Body of pancreas (tissue), 4 donors: ENCODE results near the gene ALDH8A1. TPM values are rescaled to one million over a fixed set of nuclear protein-coding genes. Genes with fewer than 3 reads are reported as not detected.
"Not testable (repeated sequence)": the region's sequence is repeated elsewhere in the genome, so short reads cannot be mapped to it uniquely, and the experiment has no call there.

Experiments used
- ATAC-seq: fragments of 150-250 bp; one replicate; pipeline ENCODE4 v1.9.1; 2016
- DNase-seq, 4 donors: peaks; one replicate each; pipeline ENCODE4 v3.0.0-alpha.2; 2019
- H3K27ac ChIP-seq, 4 donors: fragments of 200-600 bp; sonication (generic); 1 replicate in 3 of 4; 2 replicates in 1 of 4; pipeline versions ENCODE4 v1.5.1 to v1.6.1; 2016 to 2019; ENCODE audit warnings: mild to moderate bottlenecking in 1 of 4, mixed read lengths in 1 of 4, moderate library complexity in 1 of 4
- H3K27me3 ChIP-seq, 2 donors: fragments of 200-600 bp; sonication (generic); one replicate each; pipeline ENCODE4 v1.6.0; 2016; ENCODE audit warnings: mild to moderate bottlenecking in 1 of 2
- H3K36me3 ChIP-seq, 2 donors: fragments of 200-600 bp; sonication (generic); replicated peaks in 1 of 2; 2 replicates each; pipeline ENCODE4 v1.5.1; 2016; ENCODE audit warnings: low read depth in 2 of 2; ENCODE audit not compliant: insufficient read depth in 1 of 2
- H3K4me1 ChIP-seq: fragments of 200-600 bp; sonication (generic); one replicate; pipeline ENCODE4 v1.6.0; 2016
- H3K4me3 ChIP-seq, 2 donors: fragments of 200-600 bp; sonication (generic); 1 replicate in 1 of 2; 2 replicates in 1 of 2; pipeline ENCODE4 v1.5.1; 2016 to 2019
- H3K9me3 ChIP-seq, 3 donors: fragments of 200-600 bp; sonication (generic); 1 replicate in 2 of 3; 2 replicates in 1 of 3; pipeline ENCODE4 v1.5.1; 2016
- POLR2A ChIP-seq, 3 donors: fragments of 450-650 bp; IDR thresholded peaks; one replicate each; pipeline ENCODE4 v1.6.1; 2016; ENCODE audit warnings: antibody characterized with exemption in 3 of 3, mild to moderate bottlenecking in 2 of 3
- WGBS, 2 donors: methylation state at CpG; one replicate each; pipeline ENCODE4 v1.1.5; 2017; 5-methylcytosine and 5-hydroxymethylcytosine counted together
- intact Hi-C: fragments of 100-400 bp; cut with DNase I; formaldehyde crosslinking; loops from one replicate; pipeline ENCODE4 v1.15.1; 2023
- total RNA-seq, 2 donors: library from RNA; depleted of rRNA; stranded (reverse); fragments of >200 nt; gene quantifications; one replicate each; pipeline ENCODE4 v1.1.0, GENCODE V29; 2016
- TF ChIP-seq, protein P1 (sequence below), 7 experiments: fragments of 450-650 bp in 4 of 7; fragments of 200-600 bp in 3 of 7; sonication (generic) in 3 of 7; IDR thresholded peaks; one replicate each; pipeline ENCODE4 v1.5.1; 2016 to 2019; ENCODE audit warnings: antibody characterized with exemption in 7 of 7

Gene ALDH8A1
- total RNA-seq, 2 donors from 2014 or later: 0.26 to 0.66 TPM

DNA sequence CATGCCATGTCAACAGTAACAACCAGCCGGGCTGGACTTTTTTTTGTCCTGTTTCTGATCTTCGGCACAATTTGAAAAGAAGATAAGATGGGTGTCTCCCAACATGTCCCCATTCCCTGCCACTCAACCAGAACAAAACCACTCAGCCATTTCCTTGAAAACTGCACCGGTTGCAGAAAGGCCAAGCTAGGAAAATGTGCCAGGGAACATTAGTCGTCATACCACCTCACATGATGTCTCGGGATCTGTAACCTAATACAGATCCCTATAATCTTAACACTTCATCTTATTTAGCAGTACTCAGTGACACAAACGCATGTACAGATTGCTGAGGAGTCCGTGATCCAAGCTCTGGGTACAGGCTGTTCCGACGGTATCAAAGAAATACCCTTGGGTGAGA is 46.5 kb downstream of the ALDH8A1 start:
- no peak overlapping the region for H3K27ac ChIP-seq
- H3K4me1 ChIP-seq: no peaks in the 10 kb centered on the region
- intact Hi-C loops: no loop called here
- DNase-seq (peak in 1 of 4 donors; percentile 12), ATAC-seq (no peak)
- 71 to 76% methylated on average over 9 of the region's 9 CpGs for WGBS, 2 donors
- no peaks in the 10 kb centered on the region for H3K9me3 ChIP-seq
- no peak overlapping the region for H3K4me3 ChIP-seq
- H3K27me3 ChIP-seq: no peaks in the 10 kb centered on the region
- no peak for TF ChIP-seq POLR2A (IDR thresholded peaks at IDR 0.05)
- TF ChIP-seq, protein P1, sequence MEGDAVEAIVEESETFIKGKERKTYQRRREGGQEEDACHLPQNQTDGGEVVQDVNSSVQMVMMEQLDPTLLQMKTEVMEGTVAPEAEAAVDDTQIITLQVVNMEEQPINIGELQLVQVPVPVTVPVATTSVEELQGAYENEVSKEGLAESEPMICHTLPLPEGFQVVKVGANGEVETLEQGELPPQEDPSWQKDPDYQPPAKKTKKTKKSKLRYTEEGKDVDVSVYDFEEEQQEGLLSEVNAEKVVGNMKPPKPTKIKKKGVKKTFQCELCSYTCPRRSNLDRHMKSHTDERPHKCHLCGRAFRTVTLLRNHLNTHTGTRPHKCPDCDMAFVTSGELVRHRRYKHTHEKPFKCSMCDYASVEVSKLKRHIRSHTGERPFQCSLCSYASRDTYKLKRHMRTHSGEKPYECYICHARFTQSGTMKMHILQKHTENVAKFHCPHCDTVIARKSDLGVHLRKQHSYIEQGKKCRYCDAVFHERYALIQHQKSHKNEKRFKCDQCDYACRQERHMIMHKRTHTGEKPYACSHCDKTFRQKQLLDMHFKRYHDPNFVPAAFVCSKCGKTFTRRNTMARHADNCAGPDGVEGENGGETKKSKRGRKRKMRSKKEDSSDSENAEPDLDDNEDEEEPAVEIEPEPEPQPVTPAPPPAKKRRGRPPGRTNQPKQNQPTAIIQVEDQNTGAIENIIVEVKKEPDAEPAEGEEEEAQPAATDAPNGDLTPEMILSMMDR (IDR thresholded peaks at IDR 0.05): no peak
- no peaks in the 10 kb centered on the region for H3K36me3 ChIP-seq

DNA sequence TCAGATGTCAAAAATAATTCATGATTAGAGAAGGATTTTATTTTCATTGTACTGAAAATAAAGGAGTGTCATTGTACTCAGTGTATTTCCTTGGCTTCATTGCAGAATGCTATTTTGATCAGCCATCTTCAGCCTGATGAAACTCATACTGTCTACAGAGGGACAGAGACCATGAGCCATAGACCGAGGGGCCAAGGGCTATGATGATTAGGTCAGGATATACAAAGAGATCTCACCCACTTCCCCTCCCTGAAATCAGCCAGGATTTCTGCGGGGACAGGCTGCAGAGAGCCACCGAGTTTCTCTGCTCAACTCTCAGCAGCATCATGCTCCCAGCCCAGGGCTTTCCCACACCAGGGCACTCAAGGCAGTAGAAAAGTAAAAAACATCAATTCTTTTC is 47.0 kb downstream of the ALDH8A1 start:
- TF ChIP-seq, protein P1 (IDR thresholded peaks at IDR 0.05): no peak
- TF ChIP-seq POLR2A (IDR thresholded peaks at IDR 0.05): no peak
- Histone ChIP-seq H3K27ac (no peak overlapping the region), H3K4me3 (no peak overlapping the region), H3K9me3 (no peaks in the 10 kb centered on the region), H3K4me1 (no peaks in the 10 kb centered on the region), H3K36me3 (no peaks in the 10 kb centered on the region), H3K27me3 (no peaks in the 10 kb centered on the region)
- DNase-seq (no peak), ATAC-seq (no peak)
- intact Hi-C loops: no loop called here
- WGBS, 2 donors: 43 to 52% methylated on average over 3 of the region's 3 CpGs

DNA sequence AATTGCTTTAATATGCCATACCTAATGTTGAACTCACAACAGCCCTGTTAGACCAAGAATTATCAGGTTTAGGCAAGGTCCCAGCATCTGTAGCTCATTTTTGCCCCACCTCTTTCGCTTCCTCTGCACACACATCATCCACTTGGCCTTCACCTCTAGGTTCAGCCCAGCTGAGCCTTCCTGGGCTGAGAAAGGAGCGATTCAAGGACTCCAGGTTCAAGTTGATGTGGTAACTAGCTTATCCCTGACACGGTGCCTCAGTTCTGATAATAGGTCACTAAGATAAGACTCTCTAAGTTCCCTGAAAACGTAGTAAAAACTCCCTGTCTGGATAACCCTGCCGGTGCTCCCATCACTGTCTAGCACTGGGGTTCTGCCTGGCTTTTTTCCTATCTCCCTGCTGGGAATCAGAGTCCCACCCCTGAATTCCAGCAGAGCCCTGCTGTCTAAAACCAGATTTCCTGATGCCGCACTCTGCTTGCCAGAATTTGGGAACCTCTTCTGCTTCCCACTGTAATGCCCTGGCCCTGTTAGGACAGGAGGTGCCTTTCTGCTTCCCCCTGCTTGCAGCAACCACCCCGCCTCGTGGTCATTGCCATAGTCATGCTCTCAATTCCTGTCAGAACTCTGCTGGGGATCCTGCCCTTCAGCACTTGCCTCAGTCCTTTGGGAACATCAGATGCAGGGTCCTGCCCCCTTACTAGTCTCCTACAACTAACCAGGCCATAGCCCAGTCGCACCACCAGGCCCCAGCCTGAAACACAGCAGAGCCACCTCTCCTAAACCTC is 47.6 kb downstream of the ALDH8A1 start:
- ATAC-seq: no peak
- H3K4me1 ChIP-seq: no peaks in the 10 kb centered on the region
- H3K36me3 ChIP-seq: no peaks in the 10 kb centered on the region
- intact Hi-C loops: no loop called here
- no peaks in the 10 kb centered on the region for H3K9me3 ChIP-seq
- TF ChIP-seq, protein P1 (IDR thresholded peaks at IDR 0.05): no peak
- no peak for DNase-seq
- WGBS, 2 donors: 59 to 73% methylated on average over 9 of the region's 9 CpGs
- H3K4me3 ChIP-seq: no peak overlapping the region
- H3K27ac ChIP-seq: no peak overlapping the region
- H3K27me3 ChIP-seq: no peaks in the 10 kb centered on the region

DNA sequence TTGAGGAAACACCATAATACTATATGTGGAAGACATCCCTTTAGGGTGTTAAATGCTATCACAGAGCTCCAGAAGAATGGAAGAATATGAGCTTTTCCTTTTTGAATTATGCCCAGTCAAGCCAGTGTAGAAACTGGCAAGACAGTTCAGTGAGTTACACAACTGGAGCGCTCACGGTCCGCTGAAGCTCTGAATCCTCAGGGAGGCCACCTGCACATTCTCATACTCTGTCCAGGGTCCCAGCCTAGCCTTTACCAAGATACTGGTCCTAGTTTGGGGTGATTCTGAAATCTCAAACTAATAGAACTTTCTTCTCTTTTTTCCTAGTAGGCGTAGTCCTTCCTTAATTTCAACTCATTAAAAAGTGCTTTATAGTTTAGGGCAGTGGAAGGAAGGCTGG is 51.3 kb downstream of the ALDH8A1 start:
- TF ChIP-seq POLR2A (IDR thresholded peaks at IDR 0.05): no peak
- TF ChIP-seq, protein P1 (IDR thresholded peaks at IDR 0.05): no peak
- WGBS, 2 donors: 80 to 84% methylated on average over 4 of the region's 4 CpGs

DNA sequence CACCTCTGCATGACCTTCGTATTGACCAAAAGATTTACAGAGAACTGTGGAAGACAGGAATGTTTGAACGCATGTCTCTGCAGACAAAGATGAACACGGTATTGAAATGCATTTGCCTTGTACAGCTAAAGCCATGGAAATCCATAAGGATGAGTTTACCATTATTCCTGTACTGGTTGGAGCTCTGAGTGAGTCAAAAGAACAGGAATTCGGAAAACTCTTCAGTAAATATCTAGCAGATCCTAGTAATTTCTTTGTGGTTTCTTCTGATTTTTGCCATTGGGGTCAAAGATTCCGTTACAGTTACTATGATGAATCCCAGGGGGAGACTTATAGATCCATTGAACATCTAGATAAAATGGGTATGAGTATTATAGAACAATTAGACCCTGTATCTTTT is 51.7 kb downstream of the ALDH8A1 start:
- intact Hi-C loops, H3K27me3 ChIP-seq, H3K4me3 ChIP-seq, H3K9me3 ChIP-seq, H3K36me3 ChIP-seq, H3K27ac ChIP-seq, DNase-seq, ATAC-seq, H3K4me1 ChIP-seq: not testable (repeated sequence)
- 78 to 82% methylated on average over 5 of the region's 5 CpGs for WGBS, 2 donors

More for the DNA sequence above, 51.3 kb downstream of the ALDH8A1 start:
- Histone ChIP-seq H3K27ac (no peak overlapping the region), H3K4me3 (no peak overlapping the region), H3K36me3 (no peaks in the 10 kb centered on the region), H3K4me1 (no peaks in the 10 kb centered on the region), H3K27me3 (no peaks in the 10 kb centered on the region), H3K9me3 (no peaks in the 10 kb centered on the region)
- intact Hi-C loops: no loop called here
- ATAC-seq (no peak), DNase-seq (no peak)
